ENCODE data around the gene NCF4.

The NCF4 gene

GRCh38 chr22:36899498-36899897 lies 38.7 kb downstream of the NCF4 start:
- DNase-seq, result no peak

DNA sequence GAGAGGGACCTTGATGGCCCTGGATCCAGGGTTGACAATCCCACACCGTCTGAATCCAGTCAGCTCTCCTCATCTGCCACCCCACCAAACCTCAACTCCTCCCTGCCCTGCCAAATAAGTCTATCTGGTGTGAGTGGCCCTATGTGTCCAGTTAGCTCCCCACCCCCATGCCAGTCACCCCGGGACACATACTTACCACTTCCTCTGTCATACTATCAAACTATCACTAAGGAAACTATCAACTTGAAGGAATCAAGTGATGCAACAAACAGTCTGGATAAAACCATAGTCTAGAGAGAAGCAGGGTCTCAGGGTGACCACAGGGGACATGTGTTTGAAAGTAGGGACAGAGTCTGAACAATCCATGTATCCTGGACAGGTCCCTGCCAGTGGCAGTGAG lies 39.4 kb downstream of the NCF4 start:
- DNase-seq, result no peak

DNA sequence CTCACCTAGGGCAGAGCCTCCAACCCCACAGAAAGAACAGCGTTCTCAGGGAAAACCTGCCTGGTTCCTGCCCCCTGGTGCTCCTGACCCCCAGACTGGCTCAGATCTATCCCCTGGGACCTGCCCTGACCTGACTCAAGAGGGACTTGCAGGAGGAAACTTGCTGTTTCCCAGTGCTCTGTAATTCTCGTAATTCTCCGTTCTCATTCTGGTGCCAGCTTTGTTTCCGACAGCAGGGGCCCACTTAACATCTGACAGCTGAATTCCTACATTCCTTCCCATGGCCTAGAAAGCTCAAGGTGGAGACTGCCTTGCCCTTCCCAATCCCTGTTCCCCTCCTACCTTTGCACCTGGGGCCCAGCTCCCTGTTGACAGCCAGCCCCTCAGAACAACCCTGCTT lies 40.1 kb downstream of the NCF4 start:
- DNase-seq, result no peak

DNA sequence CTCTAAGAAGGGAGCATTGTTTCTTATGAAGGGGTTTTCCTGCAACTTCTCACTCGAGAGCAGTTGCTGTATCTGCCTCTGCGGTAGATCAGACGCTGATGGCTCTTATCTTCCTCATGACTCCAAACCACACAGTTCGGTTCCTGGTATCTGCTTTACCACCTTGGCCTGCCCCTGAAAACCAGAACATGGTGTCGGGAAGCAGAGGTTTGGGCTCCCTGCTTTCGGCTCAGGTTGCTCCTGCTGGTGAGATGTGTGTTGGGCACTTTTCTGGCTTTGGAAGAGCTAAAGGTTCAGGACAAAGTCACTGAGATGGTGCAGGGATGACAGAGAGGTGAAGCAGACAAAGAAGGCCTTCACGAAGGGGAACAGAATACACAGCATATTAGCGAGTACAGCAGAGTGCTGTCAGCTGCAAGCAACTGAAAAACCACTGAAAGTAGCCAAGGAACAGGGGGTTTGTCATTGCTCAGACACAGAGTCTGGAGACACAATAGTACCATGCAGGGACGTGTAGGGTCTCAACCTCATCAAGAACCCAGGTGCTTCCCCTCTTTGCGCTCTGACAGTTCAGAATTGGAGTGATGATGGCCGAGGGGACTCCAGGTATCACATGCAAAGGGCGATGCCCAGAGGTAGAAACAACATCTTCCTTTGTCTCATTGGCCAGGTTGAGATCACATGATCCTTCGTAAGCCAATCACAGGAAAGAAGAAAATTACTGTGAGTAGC lies 40.8 kb downstream of the NCF4 start:
- DNase-seq, result no peak

DNA sequence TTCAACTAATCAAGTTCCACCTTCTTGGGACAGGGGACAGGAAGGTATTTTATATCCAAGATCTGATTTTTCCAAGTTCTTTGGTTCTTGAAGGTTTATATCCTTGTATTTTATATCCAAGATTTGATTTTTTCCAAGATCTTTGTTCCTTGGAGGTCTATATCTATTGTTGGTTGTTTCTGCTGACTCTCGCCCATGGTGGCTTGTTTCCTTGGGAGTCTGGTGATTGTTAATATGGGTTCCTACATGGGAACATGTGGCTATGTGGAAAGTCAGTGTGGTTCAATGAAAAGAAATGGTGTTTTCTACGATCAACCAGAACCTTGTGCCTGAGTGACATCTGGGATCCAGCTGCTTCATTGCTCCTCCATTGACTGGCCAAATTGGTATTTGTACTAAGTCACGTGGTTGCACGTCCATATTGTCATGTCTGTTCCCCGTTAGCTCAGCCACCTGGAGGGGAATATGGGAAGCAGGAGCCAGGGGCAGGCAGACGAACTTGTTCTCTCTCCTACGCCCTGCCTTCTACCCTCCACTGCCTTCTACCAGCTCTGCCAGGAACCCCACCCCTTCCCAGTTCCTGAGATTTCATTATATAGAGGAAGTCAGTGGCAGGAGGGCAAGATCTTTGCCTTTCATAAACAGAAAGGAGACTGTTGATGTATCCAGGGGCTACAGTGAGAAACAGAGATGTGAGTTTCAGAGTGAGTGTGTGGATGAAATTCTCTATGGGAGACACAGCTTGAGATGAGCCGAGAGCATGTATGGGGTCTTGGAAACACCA lies 41.5 kb downstream of the NCF4 start:
- no peak for DNase-seq

- no peak for DNase-seq
Observed at GRCh38 chr22:36904260-36904880, 43.6 kb downstream of the NCF4 start.

DNA sequence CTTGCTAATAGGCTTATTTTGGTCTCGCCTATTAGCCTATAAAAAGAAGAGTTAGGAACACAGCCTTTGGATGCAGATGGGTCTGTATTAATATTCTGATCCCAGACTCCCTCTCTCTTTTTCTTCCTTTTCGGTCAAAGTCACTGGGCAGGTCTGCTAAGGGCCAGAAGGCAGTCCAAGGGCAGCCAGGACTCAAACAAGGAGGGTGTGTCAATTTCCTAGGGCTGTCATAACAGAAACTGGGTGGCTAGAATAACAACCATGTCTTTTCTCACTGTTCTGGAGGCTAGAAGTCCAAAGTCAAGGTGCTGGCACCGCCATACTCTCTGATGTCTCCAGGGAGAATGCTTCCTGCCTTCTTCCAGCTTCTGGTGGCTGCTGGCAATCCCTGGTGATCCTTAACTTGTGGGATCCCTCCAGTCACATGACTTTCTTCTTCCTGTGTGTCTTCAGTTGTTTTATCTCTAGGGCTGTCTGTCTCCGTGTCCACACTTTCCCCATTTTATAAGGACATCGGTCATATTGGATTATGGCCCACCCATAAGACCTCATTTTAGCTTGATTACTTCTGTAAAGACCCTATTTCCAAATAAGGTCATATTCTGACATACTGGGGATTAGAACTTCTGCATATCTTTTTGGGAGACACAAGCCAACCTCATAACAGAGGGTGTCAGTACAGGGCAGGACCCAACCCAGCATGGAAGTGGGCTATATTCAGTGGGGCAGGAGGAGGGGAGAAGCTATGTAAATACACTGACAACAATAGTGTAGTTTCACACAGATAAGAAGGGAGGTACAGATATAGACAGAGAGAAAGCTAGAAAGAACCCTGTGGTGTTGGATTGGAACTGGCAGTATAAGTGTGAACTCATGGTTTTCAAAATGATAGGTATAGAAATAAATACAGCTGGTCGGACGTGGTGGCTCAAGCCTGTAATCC lies 46.7 kb downstream of the NCF4 start:
- DNase-seq, result no peak

GRCh38 chr22:36910461-36910860 lies 49.7 kb downstream of the NCF4 start:
- DNase-seq, result no peak

DNA sequence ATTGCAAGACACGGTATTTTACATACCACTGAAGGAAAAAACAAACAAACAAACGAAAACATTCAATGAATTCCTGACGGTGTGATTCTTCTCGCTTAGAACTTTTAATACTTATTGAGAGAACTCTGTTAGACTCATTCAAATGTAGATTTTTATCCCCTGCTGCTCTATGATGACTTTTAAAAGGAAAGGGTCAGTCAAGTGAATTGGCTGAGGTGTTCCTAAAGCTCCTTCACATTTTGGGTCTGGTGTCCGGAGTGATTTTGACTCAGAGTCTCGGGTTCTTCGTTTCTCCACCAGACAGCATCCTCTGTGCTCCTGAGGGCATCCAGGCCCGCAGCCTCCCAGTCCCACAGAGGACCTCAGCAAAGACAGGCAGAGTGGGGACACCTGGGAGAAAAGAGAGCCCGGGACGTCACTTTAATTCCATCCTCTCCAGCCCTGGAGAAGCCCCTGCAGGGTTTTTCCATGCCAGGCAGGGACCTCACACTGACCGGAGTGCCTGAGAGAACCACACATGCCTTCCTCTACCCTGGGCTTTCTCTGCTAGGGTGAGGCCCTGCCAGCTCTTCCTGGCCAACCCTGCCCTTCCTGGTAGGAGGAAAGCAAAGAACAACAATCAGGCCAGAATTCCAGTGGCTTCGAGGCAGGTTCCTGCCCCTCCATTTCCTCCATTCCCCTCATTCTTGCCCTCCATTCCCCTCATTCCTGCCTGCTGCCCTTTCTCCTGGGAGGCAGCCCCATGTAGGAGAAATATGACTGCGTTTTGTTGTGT lies 51.3 kb downstream of the NCF4 start:
- DNase-seq, result no peak

DNA sequence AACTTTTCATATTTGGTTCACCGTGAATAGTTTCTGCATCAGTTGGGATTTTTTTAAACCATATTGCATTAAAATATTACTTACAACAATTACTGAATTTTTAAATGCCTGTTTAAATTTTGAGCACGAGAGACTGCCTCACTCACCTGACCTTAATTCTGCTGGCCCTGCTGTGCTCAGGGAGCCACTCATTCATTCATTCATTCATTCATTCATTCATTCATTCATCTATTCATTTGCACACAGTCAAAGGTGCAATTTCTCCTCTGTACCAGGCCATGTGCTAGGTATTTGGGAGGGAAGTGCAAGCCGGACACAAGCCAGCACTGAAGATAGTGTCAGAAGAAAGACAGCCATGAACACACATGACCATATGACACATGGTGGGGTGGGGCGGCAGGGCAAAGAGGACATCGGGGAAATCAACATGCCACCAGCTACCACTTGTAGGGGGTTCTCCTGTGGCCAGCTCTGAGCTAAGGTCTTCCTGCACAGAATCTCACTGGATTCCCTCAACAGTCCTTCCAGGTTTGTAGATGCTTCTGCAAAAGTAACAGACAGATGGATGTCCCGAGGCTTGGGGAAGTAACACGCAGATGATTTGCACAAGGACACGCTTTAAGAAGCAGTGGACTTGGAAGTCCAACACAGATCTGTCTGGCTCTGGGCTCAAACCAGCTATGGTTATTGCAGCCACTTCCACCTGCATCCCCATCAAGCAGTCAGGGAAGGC lies 52.1 kb downstream of the NCF4 start:
- no peak for DNase-seq

GRCh38 chr22:36913427-36914389 lies 52.9 kb downstream of the NCF4 start, which contains the start of gene CSF2RB:
CSF2RB (plus strand) TSS chr22:36913628; CDS start chr22:36922208, 8,580 bp downstream.
- no peak for DNase-seq

- DNase-seq, result no peak
Observed at GRCh38 chr22:36914390-36914752, 53.6 kb downstream of the NCF4 start.

- DNase-seq, result no peak
Observed at GRCh38 chr22:36916034-36916433, 55.2 kb downstream of the NCF4 start.

- no peak for DNase-seq
Observed at GRCh38 chr22:36918586-36919284, 57.9 kb downstream of the NCF4 start.

DNA sequence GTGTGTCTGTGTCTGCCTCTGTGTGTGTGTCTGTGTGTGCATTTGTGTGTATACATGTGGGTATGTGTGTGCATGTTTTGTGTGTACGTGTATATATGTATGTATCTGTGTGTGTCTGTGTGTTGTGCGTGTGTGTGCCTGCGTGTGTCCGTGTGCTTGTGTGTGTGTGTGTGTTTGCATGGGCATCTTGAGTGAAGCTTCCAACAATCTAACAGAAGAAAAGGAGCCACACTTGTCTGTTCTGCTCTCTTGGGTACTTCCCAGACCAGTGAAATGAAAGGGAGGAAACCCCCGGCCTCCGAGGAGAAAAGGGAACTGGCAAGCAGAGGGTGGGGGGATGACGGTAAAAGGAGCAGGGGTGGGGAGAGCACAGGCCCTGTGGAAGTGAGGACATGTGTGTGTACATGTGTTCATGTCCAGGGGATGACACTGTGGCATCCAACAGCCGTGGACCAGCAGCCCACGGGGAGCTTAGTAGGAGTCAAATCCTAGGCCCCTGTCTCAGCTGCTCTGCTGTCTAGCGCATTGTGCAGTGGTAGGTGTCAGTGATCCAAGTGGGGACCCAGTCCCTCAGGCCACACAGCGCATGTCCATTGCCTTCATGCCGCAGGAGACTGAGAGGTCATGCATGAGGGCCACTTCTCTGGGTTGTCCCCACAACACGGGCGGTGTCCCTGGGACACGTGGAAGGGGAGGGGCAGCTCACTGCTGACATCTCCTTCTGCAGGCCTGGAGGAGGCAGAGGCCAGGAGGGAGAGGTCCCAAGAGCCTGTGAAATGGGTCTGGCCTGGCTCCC lies 60.7 kb downstream of the NCF4 start:
- no peak for DNase-seq

DNA sequence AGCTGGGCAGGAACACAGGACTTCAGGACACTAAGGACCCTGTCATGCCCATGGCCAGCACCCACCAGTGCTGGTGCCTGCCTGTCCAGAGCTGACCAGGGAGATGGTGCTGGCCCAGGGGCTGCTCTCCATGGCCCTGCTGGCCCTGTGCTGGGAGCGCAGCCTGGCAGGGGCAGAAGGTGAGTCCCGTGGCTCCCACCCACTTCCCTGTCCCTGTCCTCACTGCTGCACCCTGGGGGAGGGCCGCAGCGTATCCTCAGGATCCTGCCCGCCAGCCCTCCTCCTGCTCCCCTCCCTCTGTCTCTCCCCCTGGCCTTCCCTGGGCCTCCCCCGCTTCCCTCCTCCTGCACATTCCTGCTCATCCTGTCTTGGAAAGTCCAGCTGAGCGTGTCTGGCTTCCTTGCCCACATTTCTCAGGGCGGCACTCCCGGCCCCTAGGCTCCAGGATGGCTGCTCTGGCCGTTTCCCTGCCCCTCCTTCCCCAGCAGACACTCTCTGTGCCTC lies 61.4 kb downstream of the NCF4 start:
- DNase-seq, result no peak

DNA sequence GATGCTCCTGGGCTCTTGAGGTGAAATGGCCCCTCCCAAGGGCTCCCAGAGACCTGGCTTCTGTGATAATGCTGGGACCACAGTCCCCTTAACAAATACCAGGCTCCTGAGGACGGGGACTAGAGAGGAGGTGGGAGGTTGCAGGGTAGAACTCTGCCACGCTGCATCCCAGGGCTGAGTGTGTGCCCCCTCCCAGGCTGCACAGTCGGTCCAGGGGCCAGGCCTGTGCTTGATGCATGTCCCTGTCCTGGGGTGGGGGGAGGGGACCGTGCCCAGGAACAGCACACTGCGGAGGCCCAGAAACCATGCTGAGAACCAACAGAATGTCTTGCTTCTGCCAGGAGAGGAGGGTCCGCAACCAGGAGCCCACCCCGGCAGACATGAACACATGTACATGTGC lies 61.9 kb downstream of the NCF4 start:
- no peak for DNase-seq

- DNase-seq, result no peak
Observed at GRCh38 chr22:36923131-36923788, 62.5 kb downstream of the NCF4 start.

All from activated CD4-positive, alpha-beta T cell treated with anti-CD3 and anti-CD28 coated beads for 1 hour (primary cell).